HepG2 (cell line): Measurements from ENCODE around the gene FOXK2. TPM values are rescaled to one million over a fixed set of nuclear protein-coding genes. Genes with fewer than 3 reads are reported as not detected.

Source experiments
- BHLHE40 ChIP-seq: IDR thresholded peaks from 2 replicates; pipeline ENCODE4 v1.6.1; 2011; ENCODE audit warnings: low read length, improper control_type of control experiment
- CCAR2 ChIP-seq: fragments of 200-400 bp; formaldehyde crosslinking; optimal IDR thresholded peaks from 2 replicates; pipeline ENCODE3; 2018; ENCODE audit warnings: low read depth, mild to moderate bottlenecking, low read length, moderate library complexity
- FOXC1 ChIP-seq: sonication (generic); formaldehyde crosslinking; IDR thresholded peaks from 2 replicates; pipeline ENCODE4 v1.8.0; 2022; ENCODE audit warnings: mild to moderate bottlenecking, missing genetic modification reagents, borderline replicate concordance
- KLF6 ChIP-seq: IDR thresholded peaks from 2 replicates; pipeline ENCODE4 v1.8.0; 2016; ENCODE audit warnings: missing biosample characterization, missing genetic modification reagents
- MLLT10 ChIP-seq: sonication (generic); formaldehyde crosslinking; IDR thresholded peaks from 2 replicates; pipeline ENCODE4 v1.4.0; 2020; ENCODE audit warnings: missing genetic modification reagents
- NFKBIZ ChIP-seq: IDR thresholded peaks from 2 replicates; pipeline ENCODE4 v1.6.1; 2018; ENCODE audit warnings: missing genetic modification reagents, missing compliant biosample characterization
- PHF8 ChIP-seq: sonication (generic); formaldehyde crosslinking; IDR thresholded peaks from 2 replicates; pipeline ENCODE4 v1.5.0; 2020; ENCODE audit warnings: missing genetic modification reagents
- RFX1 ChIP-seq: fragments of 450-650 bp; IDR thresholded peaks from 2 replicates; pipeline ENCODE4 v1.6.1; 2017
- SKI ChIP-seq: fragments of 450-650 bp; IDR thresholded peaks from one replicate; pipeline ENCODE4 v1.6.1; 2018; ENCODE audit warnings: mild to moderate bottlenecking; ENCODE audit not compliant: partially characterized antibody
- STAT5B ChIP-seq: sonication (generic); formaldehyde crosslinking; IDR thresholded peaks from 2 replicates; pipeline ENCODE4 v1.4.0; 2020; ENCODE audit warnings: missing genetic modification reagents
- TGIF2 ChIP-seq: IDR thresholded peaks from 2 replicates; pipeline ENCODE4 v1.6.1; 2016; ENCODE audit warnings: control low read depth, missing compliant biosample characterization
- YEATS4 ChIP-seq: sonication (generic); formaldehyde crosslinking; IDR thresholded peaks from 2 replicates; pipeline ENCODE4 v1.4.0; 2020; ENCODE audit warnings: missing genetic modification reagents, borderline replicate concordance
- ZBTB25 ChIP-seq: IDR thresholded peaks from 2 replicates; pipeline ENCODE4 v1.6.1; 2018; ENCODE audit warnings: missing genetic modification reagents
- ZBTB26 ChIP-seq: IDR thresholded peaks from 2 replicates; pipeline ENCODE4 v1.6.1; 2016; ENCODE audit warnings: missing compliant biosample characterization, missing genetic modification reagents, borderline replicate concordance
- ZNF34 ChIP-seq: sonication (generic); formaldehyde crosslinking; IDR thresholded peaks from 2 replicates; pipeline ENCODE4 v1.4.0; 2020; ENCODE audit warnings: mild to moderate bottlenecking, missing genetic modification reagents, borderline replicate concordance
- ZNF343 ChIP-seq: sonication (generic); formaldehyde crosslinking; IDR thresholded peaks from 2 replicates; pipeline ENCODE4 v1.4.0; 2020; ENCODE audit warnings: mild to moderate bottlenecking, missing genetic modification reagents
- ZNF432 ChIP-seq: sonication (generic); formaldehyde crosslinking; IDR thresholded peaks from 2 replicates; pipeline ENCODE4 v1.5.0; 2020; ENCODE audit warnings: missing genetic modification reagents, mild to moderate bottlenecking, borderline replicate concordance
- ZSCAN12 ChIP-seq: sonication (generic); formaldehyde crosslinking; IDR thresholded peaks from 2 replicates; pipeline ENCODE4 v1.9.0; 2021; ENCODE audit warnings: mild to moderate bottlenecking, missing genetic modification reagents
- ZSCAN21 ChIP-seq: sonication (generic); formaldehyde crosslinking; IDR thresholded peaks from 2 replicates; pipeline ENCODE4 v1.8.0; 2022; ENCODE audit warnings: mild to moderate bottlenecking, missing genetic modification reagents, moderate library complexity, borderline replicate concordance
- ZZZ3 ChIP-seq: sonication (generic); formaldehyde crosslinking; IDR thresholded peaks from 2 replicates; pipeline ENCODE4 v1.4.0; 2020; ENCODE audit warnings: missing genetic modification reagents, mild to moderate bottlenecking, borderline replicate concordance
- polyA plus RNA-seq, 8 experiments: library from polyadenylated mRNA; depleted of rRNA in 3 of 8; stranded (reverse) in 7 of 8; unstranded in 1 of 8; fragments of >200 nt; fragmentation: Illumina TruSeq in 4 of 8; extraction: Trizol in 4 of 8; gene quantifications; 2 replicates each; pipeline versions ENCODE4 v1.2.1 to v1.2.3, GENCODE V29; 2011 to 2016; ENCODE audit warnings: low read depth in 4 of 8, missing spikeins in 1 of 8, mixed read lengths in 1 of 8; ENCODE audit not compliant: insufficient read depth in 1 of 8
- total RNA-seq, 5 experiments: library from RNA; depleted of rRNA; stranded (reverse); fragments of >200 nt; fragmentation: Illumina TruSeq; extraction: Trizol; gene quantifications; 2 replicates each; pipeline ENCODE4 v1.2.3, GENCODE V29; 2016; ENCODE audit warnings: low read depth in 1 of 5
- TF ChIP-seq, protein P1 (sequence below): sonication (generic); formaldehyde crosslinking; IDR thresholded peaks from 2 replicates; pipeline ENCODE4 v1.4.0; 2020; ENCODE audit warnings: missing genetic modification reagents
- TF ChIP-seq, protein P2 (sequence below): sonication (generic); formaldehyde crosslinking; IDR thresholded peaks from 2 replicates; pipeline ENCODE4 v1.8.0; 2022; ENCODE audit warnings: mild to moderate bottlenecking, missing genetic modification reagents; ENCODE audit not compliant: insufficient replicate concordance
- TF ChIP-seq, protein P3 (sequence below): sonication (generic); formaldehyde crosslinking; IDR thresholded peaks from 2 replicates; pipeline ENCODE4 v1.9.0; 2022; ENCODE audit warnings: low read depth, missing genetic modification reagents

The FOXK2 gene
- total and polyA plus RNA-seq, 2 of the 13 experiments (the other 11 are each of a cell fraction or from before 2014, with no cell fraction given): 67.1 to 67.2 TPM

DNA sequence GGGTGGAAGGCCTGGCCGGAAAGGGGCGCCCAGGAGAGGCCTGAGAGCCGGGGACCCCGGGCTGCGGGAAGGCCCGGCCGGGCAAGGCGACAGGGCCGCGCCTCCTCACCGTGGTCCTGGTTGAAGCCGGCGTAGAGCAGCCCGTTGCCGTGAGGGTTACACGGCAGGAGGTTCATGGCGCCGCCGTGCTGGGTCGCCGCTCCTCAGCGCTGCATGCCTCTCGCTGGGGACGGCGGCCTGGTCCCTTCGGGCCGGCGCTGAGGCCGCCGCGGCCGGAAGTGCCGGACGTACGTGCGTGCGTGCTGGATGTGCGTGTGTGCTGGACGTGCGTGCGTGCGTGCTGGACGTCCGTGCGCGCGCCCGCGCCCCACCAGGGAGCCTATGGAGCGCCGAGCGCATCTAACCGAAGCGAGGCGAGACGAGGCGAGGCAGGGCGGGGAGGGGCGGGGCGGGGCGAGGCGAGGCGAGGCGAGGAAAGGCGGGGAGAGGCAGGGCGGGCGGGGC, 128.7 kb downstream of the FOXK2 start, which contains the start of gene WDR45B (continued):
- TF ChIP-seq ZNF34 (CRISPR knock-in tag) (no peak; the same call in 1 of the 2 replicates), FOXC1 (CRISPR knock-in tag) (peak; percentile 93), ZZZ3 (CRISPR knock-in tag) (peak; percentile 94; the same call in 1 of the 2 replicates), RFX1 (no peak), YEATS4 (CRISPR knock-in tag) (peak; percentile 90), NFKBIZ (CRISPR knock-in tag) (peak; percentile 79; the same call in 1 of the 2 replicates), ZBTB26 (CRISPR knock-in tag) (no peak; the same call in 1 of the 2 replicates), ZNF432 (CRISPR knock-in tag) (no peak), ZBTB25 (CRISPR knock-in tag) (peak; percentile 66; the same call in 1 of the 2 replicates), KLF6 (CRISPR knock-in tag) (peak; percentile 90; the same call in 1 of the 2 replicates), SKI (peak; percentile 62), PHF8 (CRISPR knock-in tag) (peak; percentile 99), ZNF343 (CRISPR knock-in tag) (0 out of 2 replicates have a peak, but pooled peaks have one; percentile 22), STAT5B (CRISPR knock-in tag) (0 out of 2 replicates have a peak, but pooled peaks have one; percentile 56), MLLT10 (CRISPR knock-in tag) (no peak), BHLHE40 (peak; percentile 78), ZSCAN21 (CRISPR knock-in tag) (peak; percentile 75; the same call in 1 of the 2 replicates), TGIF2 (CRISPR knock-in tag) (peak; percentile 93), CCAR2 (no peak), ZSCAN12 (0 out of 2 replicates have a peak, but pooled peaks have one; percentile 13)
- TF ChIP-seq, protein P1, sequence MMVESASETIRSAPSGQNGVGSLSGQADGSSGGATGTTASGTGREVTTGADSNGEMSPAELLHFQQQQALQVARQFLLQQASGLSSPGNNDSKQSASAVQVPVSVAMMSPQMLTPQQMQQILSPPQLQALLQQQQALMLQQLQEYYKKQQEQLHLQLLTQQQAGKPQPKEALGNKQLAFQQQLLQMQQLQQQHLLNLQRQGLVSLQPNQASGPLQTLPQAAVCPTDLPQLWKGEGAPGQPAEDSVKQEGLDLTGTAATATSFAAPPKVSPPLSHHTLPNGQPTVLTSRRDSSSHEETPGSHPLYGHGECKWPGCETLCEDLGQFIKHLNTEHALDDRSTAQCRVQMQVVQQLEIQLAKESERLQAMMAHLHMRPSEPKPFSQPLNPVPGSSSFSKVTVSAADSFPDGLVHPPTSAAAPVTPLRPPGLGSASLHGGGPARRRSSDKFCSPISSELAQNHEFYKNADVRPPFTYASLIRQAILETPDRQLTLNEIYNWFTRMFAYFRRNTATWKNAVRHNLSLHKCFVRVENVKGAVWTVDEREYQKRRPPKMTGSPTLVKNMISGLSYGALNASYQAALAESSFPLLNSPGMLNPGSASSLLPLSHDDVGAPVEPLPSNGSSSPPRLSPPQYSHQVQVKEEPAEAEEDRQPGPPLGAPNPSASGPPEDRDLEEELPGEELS: peak; percentile 20; the same call in 1 of the 2 replicates
- TF ChIP-seq, protein P2, sequence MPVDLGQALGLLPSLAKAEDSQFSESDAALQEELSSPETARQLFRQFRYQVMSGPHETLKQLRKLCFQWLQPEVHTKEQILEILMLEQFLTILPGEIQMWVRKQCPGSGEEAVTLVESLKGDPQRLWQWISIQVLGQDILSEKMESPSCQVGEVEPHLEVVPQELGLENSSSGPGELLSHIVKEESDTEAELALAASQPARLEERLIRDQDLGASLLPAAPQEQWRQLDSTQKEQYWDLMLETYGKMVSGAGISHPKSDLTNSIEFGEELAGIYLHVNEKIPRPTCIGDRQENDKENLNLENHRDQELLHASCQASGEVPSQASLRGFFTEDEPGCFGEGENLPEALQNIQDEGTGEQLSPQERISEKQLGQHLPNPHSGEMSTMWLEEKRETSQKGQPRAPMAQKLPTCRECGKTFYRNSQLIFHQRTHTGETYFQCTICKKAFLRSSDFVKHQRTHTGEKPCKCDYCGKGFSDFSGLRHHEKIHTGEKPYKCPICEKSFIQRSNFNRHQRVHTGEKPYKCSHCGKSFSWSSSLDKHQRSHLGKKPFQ (CRISPR knock-in tag): peak; percentile 67
- TF ChIP-seq, protein P3, sequence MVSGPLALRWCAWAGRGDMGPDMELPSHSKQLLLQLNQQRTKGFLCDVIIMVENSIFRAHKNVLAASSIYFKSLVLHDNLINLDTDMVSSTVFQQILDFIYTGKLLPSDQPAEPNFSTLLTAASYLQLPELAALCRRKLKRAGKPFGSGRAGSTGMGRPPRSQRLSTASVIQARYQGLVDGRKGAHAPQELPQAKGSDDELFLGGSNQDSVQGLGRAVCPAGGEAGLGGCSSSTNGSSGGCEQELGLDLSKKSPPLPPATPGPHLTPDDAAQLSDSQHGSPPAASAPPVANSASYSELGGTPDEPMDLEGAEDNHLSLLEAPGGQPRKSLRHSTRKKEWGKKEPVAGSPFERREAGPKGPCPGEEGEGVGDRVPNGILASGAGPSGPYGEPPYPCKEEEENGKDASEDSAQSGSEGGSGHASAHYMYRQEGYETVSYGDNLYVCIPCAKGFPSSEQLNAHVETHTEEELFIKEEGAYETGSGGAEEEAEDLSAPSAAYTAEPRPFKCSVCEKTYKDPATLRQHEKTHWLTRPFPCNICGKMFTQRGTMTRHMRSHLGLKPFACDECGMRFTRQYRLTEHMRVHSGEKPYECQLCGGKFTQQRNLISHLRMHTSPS: no peak; the same call in 1 of the 2 replicates
